Measurements from ENCODE around the gene CFAP410. TPM values are rescaled to one million over a fixed set of nuclear protein-coding genes. Genes with fewer than 3 reads are reported as not detected.
"Not testable (repeated sequence)": the region's sequence is repeated elsewhere in the genome, so short reads cannot be mapped to it uniquely, and the experiment has no call there.

CFAP410 gene
- total RNA-seq, 3 donors from 2014 or later (not counting 1 experiment from before 2014, with no cell fraction given) = 43.6 to 47.4 (median 46.7) TPM

GRCh38 chr21:44304877-44305293 is 34.3 kb downstream of the CFAP410 start:
- Mint-ChIP-seq H3K4me3 (peak overlapping the region; percentile 50), H3K36me3 (no peaks in the 10 kb centered on the region), H3K27me3 (ENCODE audit: low read depth in 2 of 2) (no peaks in the 10 kb centered on the region), H3K9me3 (no peaks in the 10 kb centered on the region), H3K27ac (peak overlapping the region in 1 of 2 donors; percentile 45), H3K4me1 (peaks cover 4 to 46% of the 10 kb centered on the region in 2 donors)
- peak in 2 of 3 donors; percentile 37 to 57 for ATAC-seq
- Histone ChIP-seq H3K27me3 (ENCODE audit: control insufficient read depth, insufficient read depth, low read length) (no peaks in the 10 kb centered on the region), H3K27ac (ENCODE audit: low read length) (no peak overlapping the region), H3K4me1 (ENCODE audit: control insufficient read depth, insufficient read depth, low read length) (peaks cover 25% of the 10 kb centered on the region), H3K4me3 (ENCODE audit: low read length) (no peak overlapping the region), H3K36me3 (ENCODE audit: control insufficient read depth, insufficient read depth, low read length) (peaks cover 3% of the 10 kb centered on the region), H3K9me3 (ENCODE audit: control insufficient read depth, insufficient read depth, low read length) (no peaks in the 10 kb centered on the region)
- peak in 1 of 2 donors; percentile 72 for DNase-seq
- 81% methylated on average over 8 of the region's 8 CpGs for WGBS (ENCODE audit: insufficient coverage)
- peak; percentile 14 for TF ChIP-seq CTCF (IDR thresholded peaks at IDR 0.05)
- intact Hi-C loops (cut with micrococcal nuclease) = no loop called here

GRCh38 chr21:44304011-44304616 is 35.1 kb downstream of the CFAP410 start:
- Histone ChIP-seq H3K4me1 (ENCODE audit: control insufficient read depth, insufficient read depth, low read length) (peaks cover 29% of the 10 kb centered on the region), H3K27ac (ENCODE audit: low read length) (no peak overlapping the region), H3K36me3 (ENCODE audit: control insufficient read depth, insufficient read depth, low read length) (peaks cover 3% of the 10 kb centered on the region), H3K27me3 (ENCODE audit: control insufficient read depth, insufficient read depth, low read length) (no peaks in the 10 kb centered on the region), H3K9me3 (ENCODE audit: control insufficient read depth, insufficient read depth, low read length) (no peaks in the 10 kb centered on the region), H3K4me3 (ENCODE audit: low read length) (no peak overlapping the region)
- 93% methylated on average over 16 of the region's 16 CpGs for WGBS (ENCODE audit: insufficient coverage)
- no peak for TF ChIP-seq CTCF (IDR thresholded peaks at IDR 0.05)
- Mint-ChIP-seq H3K36me3 (no peaks in the 10 kb centered on the region), H3K4me3 (no peak overlapping the region), H3K9me3 (no peaks in the 10 kb centered on the region), H3K27me3 (ENCODE audit: low read depth in 2 of 2) (no peaks in the 10 kb centered on the region), H3K4me1 (peaks cover 4 to 50% of the 10 kb centered on the region in 2 donors), H3K27ac (no peak overlapping the region)
- DNase-seq (no peak), ATAC-seq (no peak)
- intact Hi-C loops (cut with micrococcal nuclease) = no loop called here

GRCh38 chr21:44303490-44303981 is 35.7 kb downstream of the CFAP410 start:
- intact Hi-C loops (cut with micrococcal nuclease) = no loop called here
- H3K4me1 Mint-ChIP-seq = peaks cover 6 to 47% of the 10 kb centered on the region in 2 donors
- DNase-seq (peak in 1 of 2 donors; percentile 32), ATAC-seq (no peak)
- Histone ChIP-seq H3K36me3 (ENCODE audit: control insufficient read depth, insufficient read depth, low read length) (peaks cover 3% of the 10 kb centered on the region), H3K27ac (ENCODE audit: low read length) (no peak overlapping the region), H3K4me3 (ENCODE audit: low read length) (no peak overlapping the region), H3K4me1 (ENCODE audit: control insufficient read depth, insufficient read depth, low read length) (peaks cover 31% of the 10 kb centered on the region), H3K9me3 (ENCODE audit: control insufficient read depth, insufficient read depth, low read length) (no peaks in the 10 kb centered on the region), H3K27me3 (ENCODE audit: control insufficient read depth, insufficient read depth, low read length) (no peaks in the 10 kb centered on the region)
- H3K4me3 Mint-ChIP-seq = peak overlapping the region; percentile 17
- WGBS (ENCODE audit: insufficient coverage) = 76% methylated on average over 12 of the region's 12 CpGs
- no peak for TF ChIP-seq CTCF (IDR thresholded peaks at IDR 0.05)
- H3K36me3 Mint-ChIP-seq = no peaks in the 10 kb centered on the region
- no peaks in the 10 kb centered on the region for H3K27me3 Mint-ChIP-seq (ENCODE audit: low read depth in 2 of 2)
- H3K9me3 Mint-ChIP-seq = no peaks in the 10 kb centered on the region
- H3K27ac Mint-ChIP-seq = no peak overlapping the region

GRCh38 chr21:44302573-44303401 is 36.4 kb downstream of the CFAP410 start:
- H3K27me3 ChIP-seq (ENCODE audit: control insufficient read depth, insufficient read depth, low read length); H3K27ac Mint-ChIP-seq; intact Hi-C loops (cut with micrococcal nuclease); DNase-seq; H3K27ac ChIP-seq (ENCODE audit: low read length); H3K36me3 ChIP-seq (ENCODE audit: control insufficient read depth, insufficient read depth, low read length); H3K36me3 Mint-ChIP-seq; H3K27me3 Mint-ChIP-seq (ENCODE audit: low read depth in 2 of 2); H3K9me3 ChIP-seq (ENCODE audit: control insufficient read depth, insufficient read depth, low read length); H3K9me3 Mint-ChIP-seq; ATAC-seq; H3K4me3 ChIP-seq (ENCODE audit: low read length): not testable (repeated sequence)
- peaks cover 37% of the 10 kb centered on the region for H3K4me1 ChIP-seq (ENCODE audit: control insufficient read depth, insufficient read depth, low read length)
- WGBS (ENCODE audit: insufficient coverage) = 82% methylated on average over 23 of the region's 23 CpGs
- Mint-ChIP-seq H3K4me1 (peaks cover 14 to 51% of the 10 kb centered on the region in 2 donors), H3K4me3 (peak overlapping the region; percentile 61)
